C1 segment of cervical spinal cord (tissue), 14 donors: ENCODE measurements around the gene C14orf119.

Source experiments
- DNase-seq, 14 donors: peaks; one replicate each; lab custom pipeline; 2025; lab: John Stamatoyannopoulos, UW

C14orf119 gene

GRCh38 chr14:23060536-23061260 lies 34.6 kb upstream of the C14orf119 start:
- no peak for DNase-seq

DNA sequence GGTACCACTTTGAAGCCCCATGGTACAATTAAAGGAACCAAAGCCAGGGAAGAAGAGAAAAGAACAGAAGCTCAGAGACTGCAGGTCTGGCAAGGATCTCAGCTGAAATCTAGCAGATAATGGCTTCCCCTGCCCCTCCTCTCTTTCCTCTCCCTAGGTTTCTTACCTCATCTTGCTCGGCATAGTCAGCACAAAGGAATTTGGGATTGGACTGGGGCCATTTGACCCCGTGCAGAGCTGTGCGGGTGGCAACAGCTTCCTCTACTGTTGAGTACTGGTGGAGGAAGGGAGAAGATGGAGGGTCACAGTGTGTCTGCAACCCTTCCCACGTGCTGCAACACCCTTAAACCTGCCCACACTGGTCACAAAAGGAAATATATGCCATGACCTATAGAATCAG lies 33.3 kb upstream of the C14orf119 start:
- no peak for DNase-seq

- DNase-seq: no peak
Observed at GRCh38 chr14:23063601-23064000, 31.7 kb upstream of the C14orf119 start.

GRCh38 chr14:23066368-23066767 lies 28.9 kb upstream of the C14orf119 start:
- DNase-seq: no peak

DNA sequence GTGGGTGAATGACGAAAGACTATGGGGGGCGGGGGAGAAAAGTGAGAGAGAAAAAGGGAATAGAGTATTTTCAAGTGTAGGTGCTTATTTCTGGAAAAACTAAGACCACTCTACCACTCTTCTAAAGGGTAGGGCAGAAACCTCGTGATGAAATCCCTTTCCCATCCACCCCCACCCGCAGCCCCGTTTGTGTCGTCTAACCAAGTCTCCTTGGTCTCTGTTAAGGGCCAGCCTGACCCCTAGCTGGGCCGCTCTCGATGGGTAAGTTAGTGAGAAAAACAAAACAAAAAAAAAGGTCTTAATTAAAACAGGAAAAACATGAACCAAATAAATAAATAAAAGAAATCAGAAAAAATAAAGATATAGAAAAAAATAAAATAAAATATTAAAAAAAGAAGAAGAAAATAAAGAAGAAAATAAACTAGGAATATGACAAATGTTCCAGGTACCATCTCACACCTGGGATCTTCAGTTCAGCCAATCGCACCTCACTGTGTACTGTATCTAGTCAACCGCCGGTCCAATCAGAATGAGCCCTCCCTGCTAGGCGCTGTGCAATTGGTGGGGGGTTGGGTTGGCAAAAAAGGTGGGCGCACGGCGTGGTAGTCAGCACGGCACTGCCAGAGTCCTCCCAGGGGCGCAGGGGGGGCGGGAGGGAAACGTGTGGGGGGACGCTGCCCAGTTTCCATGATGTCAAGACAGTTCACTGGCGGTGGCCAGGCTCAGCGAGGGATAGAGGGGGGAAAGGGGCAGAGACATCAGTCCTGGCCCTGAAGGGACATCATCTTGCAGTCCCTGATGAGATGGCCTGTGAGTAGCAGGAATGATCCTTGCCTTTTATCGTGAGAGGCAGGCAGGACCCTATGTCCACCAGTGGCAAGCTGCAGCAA lies 28.2 kb upstream of the C14orf119 start:
- no peak for DNase-seq

- no peak for DNase-seq
Observed at GRCh38 chr14:23067847-23068788, 27.2 kb upstream of the C14orf119 start.

DNA sequence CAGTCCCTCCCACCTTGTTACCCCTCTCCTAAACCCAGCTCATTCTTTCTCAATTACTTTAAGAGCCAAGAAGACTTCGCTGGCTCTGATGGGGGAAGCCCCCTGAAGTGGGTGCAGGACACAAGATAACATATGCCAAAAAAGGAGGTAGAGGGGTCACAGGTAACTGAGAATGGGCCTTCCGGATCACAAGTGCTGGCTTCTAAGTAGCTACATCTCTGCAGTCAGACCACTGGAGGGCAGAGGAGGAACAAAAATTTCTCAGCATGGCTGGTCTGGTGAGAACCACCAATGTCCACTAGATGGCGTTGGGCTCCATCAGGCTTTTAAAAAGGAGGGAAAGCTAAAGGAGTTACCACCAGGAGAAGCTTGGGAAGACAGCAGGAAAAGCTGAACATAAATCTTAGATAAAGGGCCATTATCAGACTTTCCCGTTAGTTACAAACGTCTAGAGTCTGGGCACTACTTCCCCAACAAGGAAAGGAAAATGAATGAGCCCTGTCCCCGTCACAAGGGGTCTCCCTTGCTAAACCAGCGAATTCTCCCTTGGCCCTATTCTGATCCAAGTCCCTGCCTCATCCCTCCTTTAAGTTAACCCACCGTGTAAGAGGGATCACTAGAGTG lies 26.4 kb upstream of the C14orf119 start:
- DNase-seq: no peak

DNA sequence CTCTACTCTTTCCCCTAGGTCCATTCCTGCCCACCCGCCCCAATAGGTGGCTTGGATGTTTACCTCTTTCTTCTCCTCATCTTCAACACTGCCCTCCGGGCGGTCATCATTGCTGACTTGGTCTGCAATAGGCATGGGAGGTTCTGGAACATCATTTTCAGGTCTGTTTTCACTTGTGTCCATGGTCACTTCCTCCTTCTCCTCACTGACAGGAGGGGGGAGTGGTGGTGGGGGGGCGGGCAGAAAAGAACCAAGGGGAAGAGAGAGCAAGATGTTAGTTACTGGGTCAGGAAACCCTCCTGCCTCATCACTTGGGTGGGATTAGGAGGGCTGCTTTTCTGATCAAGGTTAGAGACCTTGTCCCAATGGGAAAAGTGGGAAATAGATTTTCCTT lies 25.9 kb upstream of the C14orf119 start:
- no peak for DNase-seq

GRCh38 chr14:23070262-23071129 lies 24.8 kb upstream of the C14orf119 start:
- DNase-seq: no peak

GRCh38 chr14:23071244-23071920 lies 23.9 kb upstream of the C14orf119 start:
- DNase-seq: no peak

- DNase-seq: no peak
Observed at GRCh38 chr14:23071921-23072539, 23.3 kb upstream of the C14orf119 start.

- DNase-seq: no peak
Observed at GRCh38 chr14:23074906-23075305, 20.4 kb upstream of the C14orf119 start.

GRCh38 chr14:23076785-23077408 lies 18.4 kb upstream of the C14orf119 start:
- DNase-seq: no peak

GRCh38 chr14:23077962-23078361 lies 17.3 kb upstream of the C14orf119 start:
- DNase-seq: no peak

GRCh38 chr14:23078692-23079116 lies 16.6 kb upstream of the C14orf119 start:
- DNase-seq: no peak

DNA sequence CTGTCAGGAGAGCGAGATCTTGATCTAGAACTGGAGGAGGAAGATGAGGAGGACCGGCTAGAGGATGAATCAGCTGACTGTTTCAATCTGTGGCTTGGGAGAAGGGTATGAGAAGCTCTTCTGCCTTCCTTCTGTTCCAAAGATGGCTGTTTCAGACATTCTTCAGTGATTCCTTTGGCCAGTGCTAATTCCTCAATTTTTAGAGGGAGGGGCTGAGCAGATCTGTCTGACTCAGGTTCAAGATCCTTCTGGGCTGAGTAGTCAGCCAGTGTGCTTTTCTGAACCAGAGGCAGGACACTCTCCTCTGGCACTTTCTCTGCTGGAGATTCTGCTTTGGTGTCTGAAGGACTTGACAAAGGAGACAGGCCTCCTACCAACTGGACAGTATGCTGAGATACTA lies 15.6 kb upstream of the C14orf119 start:
- DNase-seq: no peak

DNA sequence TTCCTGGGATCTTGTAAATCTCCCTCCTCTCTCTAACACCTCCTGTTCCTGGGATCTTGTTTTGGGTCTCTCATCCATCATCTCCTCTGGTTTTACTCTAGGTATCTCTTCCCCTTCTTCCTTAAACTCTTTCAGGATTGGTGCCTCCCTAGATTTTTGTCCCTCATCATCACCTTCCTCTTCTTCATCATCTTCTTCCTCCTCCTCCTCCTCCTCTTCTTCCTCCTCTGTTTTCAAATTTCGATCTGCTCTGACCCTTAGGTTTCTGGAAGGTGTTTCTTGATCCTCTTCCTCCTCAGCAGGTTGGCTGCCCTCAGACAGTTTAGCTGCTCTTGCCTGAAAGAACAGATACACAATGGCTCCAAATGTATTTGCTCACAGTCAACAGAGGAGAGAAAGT lies 14.8 kb upstream of the C14orf119 start:
- no peak for DNase-seq

DNA sequence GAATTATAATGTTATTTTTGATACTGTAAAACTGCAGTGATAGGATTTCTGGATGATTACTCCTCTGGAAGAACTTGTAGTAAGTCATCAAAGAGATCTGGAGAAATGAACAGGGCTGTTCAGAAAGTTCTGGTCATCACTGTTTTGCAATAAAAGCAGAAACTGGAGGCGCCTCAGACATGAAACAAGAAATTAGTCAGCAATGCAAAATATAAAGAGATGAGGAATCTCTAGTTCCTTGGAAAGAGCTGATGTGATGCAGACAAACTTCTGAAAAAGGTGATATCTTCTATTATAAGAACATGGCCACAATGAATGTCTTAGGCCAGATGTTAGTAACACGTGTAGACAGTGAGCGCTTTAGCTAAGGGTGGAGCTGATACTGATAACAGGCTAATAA lies 9.8 kb upstream of the C14orf119 start:
- DNase-seq: no peak

- no peak for DNase-seq
Observed at GRCh38 chr14:23086565-23086964, 8.7 kb upstream of the C14orf119 start.
